Breast epithelium (tissue), 4 donors: ENCODE data around the gene CUL1. TPM values are rescaled to one million over a fixed set of nuclear protein-coding genes. Genes with fewer than 3 reads are reported as not detected.

Experiments used
- DNase-seq, 2 donors: peaks; one replicate each; pipeline ENCODE4 v3.0.0-alpha.2; 2019; ENCODE audit warnings: low spot score in 2 of 2
- H3K27ac ChIP-seq, 2 donors: fragments of 200-600 bp; sonication (generic) in 1 of 2; one replicate each; pipeline ENCODE4 v1.5.1; 2016 to 2019; ENCODE audit warnings: mild to moderate bottlenecking in 1 of 2
- H3K27me3 ChIP-seq, 2 donors: fragments of 200-600 bp; sonication (generic) in 1 of 2; one replicate each; pipeline versions ENCODE4 v1.5.1 to v1.6.0; 2017 to 2019; ENCODE audit warnings: control low read depth in 1 of 2, mild to moderate bottlenecking in 1 of 2
- H3K36me3 ChIP-seq: fragments of 200-600 bp; one replicate; pipeline ENCODE4 v1.5.1; 2019
- H3K4me1 ChIP-seq, 2 donors: fragments of 200-600 bp; sonication (generic); one replicate each; pipeline ENCODE4 v1.5.1; 2016 to 2019; ENCODE audit warnings: control low read depth in 1 of 2
- H3K4me3 ChIP-seq, 3 donors: fragments of 200-600 bp; sonication (generic); 1 replicate in 2 of 3; 2 replicates in 1 of 3; pipeline ENCODE4 v1.5.1; 2016 to 2019; ENCODE audit warnings: mild to moderate bottlenecking in 3 of 3, moderate library complexity in 2 of 3
- H3K9me3 ChIP-seq, 2 donors: fragments of 200-600 bp; sonication (generic) in 1 of 2; one replicate each; pipeline ENCODE4 v1.5.1; 2016 to 2019; ENCODE audit warnings: control low read depth in 1 of 2
- CTCF ChIP-seq, 3 donors: fragments of 450-650 bp; IDR thresholded peaks; one replicate each; pipeline ENCODE4 v1.5.1; 2016 to 2017; ENCODE audit warnings: antibody characterized with exemption in 3 of 3, mild to moderate bottlenecking in 3 of 3, moderate library complexity in 3 of 3
- POLR2A ChIP-seq: fragments of 450-650 bp; IDR thresholded peaks from one replicate; pipeline ENCODE4 v1.6.1; 2016; ENCODE audit warnings: antibody characterized with exemption, mild to moderate bottlenecking, moderate library complexity
- POLR2AphosphoS5 ChIP-seq, 3 donors: sonication (generic); formaldehyde crosslinking; IDR thresholded peaks; one replicate each; pipeline ENCODE4 v1.6.1; 2017; ENCODE audit warnings: antibody characterized with exemption in 3 of 3
- intact Hi-C: fragments of 100-400 bp; cut with DNase I; formaldehyde crosslinking; loops from one replicate; pipeline ENCODE4 v1.15.1; 2023; ENCODE audit warnings: low total_unique reads
- total RNA-seq, 3 donors: library from RNA; depleted of rRNA; stranded (reverse); fragments of >200 nt; gene quantifications; one replicate each; pipeline ENCODE4 v1.1.0, GENCODE V29; 2016

Gene CUL1
- total RNA-seq, 3 donors from 2014 or later = 61.6 to 71.4 (median 65.4) TPM

- DNase-seq = no peak
- no peaks in the 10 kb centered on the region for H3K4me1 ChIP-seq
- H3K27ac ChIP-seq = no peak overlapping the region
- H3K4me3 ChIP-seq = no peak overlapping the region
- no peak for TF ChIP-seq CTCF (IDR thresholded peaks at IDR 0.05)
- no peak for TF ChIP-seq POLR2AphosphoS5 (IDR thresholded peaks at IDR 0.05)
- no peak for TF ChIP-seq POLR2A
- H3K36me3 ChIP-seq = no peaks in the 10 kb centered on the region
- intact Hi-C loops = no loop called here
- H3K27me3 ChIP-seq = peaks cover 0 to 6% of the 10 kb centered on the region in 2 donors
- H3K9me3 ChIP-seq = peaks cover 7 to 11% of the 10 kb centered on the region in 2 donors
Measured at GRCh38 chr7:148670807-148671206, 27.9 kb upstream of the CUL1 start.

GRCh38 chr7:148672041-148672440 lies 26.7 kb upstream of the CUL1 start:
- H3K9me3 ChIP-seq = peaks cover 7 to 11% of the 10 kb centered on the region in 2 donors
- no peak for DNase-seq

GRCh38 chr7:148674689-148675088 lies 24.0 kb upstream of the CUL1 start:
- Histone ChIP-seq H3K36me3 (no peaks in the 10 kb centered on the region), H3K4me1 (no peaks in the 10 kb centered on the region), H3K27me3 (peaks cover 0 to 6% of the 10 kb centered on the region in 2 donors), H3K27ac (no peak overlapping the region), H3K9me3 (peaks cover 7 to 11% of the 10 kb centered on the region in 2 donors), H3K4me3 (no peak overlapping the region)
- intact Hi-C loops = no loop called here
- TF ChIP-seq CTCF (IDR thresholded peaks at IDR 0.05) = no peak
- TF ChIP-seq POLR2A = no peak
- TF ChIP-seq POLR2AphosphoS5 (IDR thresholded peaks at IDR 0.05) = no peak
- DNase-seq = no peak

More at GRCh38 chr7:148672041-148672440, 26.7 kb upstream of the CUL1 start:
- Histone ChIP-seq H3K27me3 (peaks cover 0 to 6% of the 10 kb centered on the region in 2 donors), H3K4me3 (no peak overlapping the region), H3K36me3 (no peaks in the 10 kb centered on the region), H3K27ac (no peak overlapping the region), H3K4me1 (no peaks in the 10 kb centered on the region)
- intact Hi-C loops = no loop called here
- no peak for TF ChIP-seq POLR2AphosphoS5 (IDR thresholded peaks at IDR 0.05)

- Histone ChIP-seq H3K9me3 (peaks cover 7 to 11% of the 10 kb centered on the region in 2 donors), H3K27me3 (peaks cover 0 to 6% of the 10 kb centered on the region in 2 donors), H3K4me1 (no peaks in the 10 kb centered on the region), H3K4me3 (no peak overlapping the region), H3K27ac (no peak overlapping the region), H3K36me3 (no peaks in the 10 kb centered on the region)
- DNase-seq = no peak
- TF ChIP-seq CTCF (IDR thresholded peaks at IDR 0.05) (no peak), POLR2A (no peak), POLR2AphosphoS5 (IDR thresholded peaks at IDR 0.05) (no peak)
- intact Hi-C loops = no loop called here
Measured at GRCh38 chr7:148676291-148676690, 22.4 kb upstream of the CUL1 start.

GRCh38 chr7:148681821-148682220 lies 16.9 kb upstream of the CUL1 start:
- Histone ChIP-seq H3K27ac (no peak overlapping the region), H3K27me3 (no peaks in the 10 kb centered on the region), H3K9me3 (no peaks in the 10 kb centered on the region), H3K4me3 (no peak overlapping the region), H3K4me1 (no peaks in the 10 kb centered on the region), H3K36me3 (no peaks in the 10 kb centered on the region)
- TF ChIP-seq POLR2AphosphoS5 (IDR thresholded peaks at IDR 0.05) (no peak), CTCF (IDR thresholded peaks at IDR 0.05) (no peak), POLR2A (no peak)
- DNase-seq = no peak
- intact Hi-C loops = no loop called here
